Psoas muscle (tissue), 8 donors: ENCODE results near the gene CAVIN4. TPM values are rescaled to one million over a fixed set of nuclear protein-coding genes. Genes with fewer than 3 reads are reported as not detected.
A peak's percentile ranks its signal among the peaks of the same experiment; 100 is the strongest.

Source experiments
- ATAC-seq, 4 donors: fragments of 200-7000 bp; cut with Tn5 transposase; one replicate each; pipeline ENCODE4 v1.9.1; 2020; ENCODE audit warnings: moderate library complexity in 3 of 4, mild to moderate bottlenecking in 2 of 4
- DNase-seq, 2 donors: peaks; one replicate each; pipeline ENCODE4 v3.0.0-alpha.2; 2020
- H3K27ac ChIP-seq: fragments of 200-600 bp; one replicate; pipeline ENCODE4 v1.8.0; 2022
- H3K27me3 ChIP-seq, 3 donors: fragments of 200-600 bp in 1 of 3; one replicate each; pipeline versions ENCODE4 v1.6.1 to v1.8.0; 2013 to 2022; ENCODE audit warnings: low read length in 2 of 3, mild to moderate bottlenecking in 2 of 3, moderate library complexity in 1 of 3; ENCODE audit not compliant: insufficient read depth in 3 of 3
- H3K36me3 ChIP-seq, 2 donors: fragments of 200-600 bp in 1 of 2; one replicate each; pipeline versions ENCODE4 v1.6.1 to v1.8.0; 2013 to 2022; ENCODE audit warnings: low read depth in 1 of 2, mild to moderate bottlenecking in 1 of 2, moderate library complexity in 1 of 2; ENCODE audit not compliant: insufficient read depth in 1 of 2
- H3K4me1 ChIP-seq: fragments of 200-600 bp; one replicate; pipeline ENCODE4 v1.8.0; 2022
- H3K4me3 ChIP-seq: fragments of 200-600 bp; one replicate; pipeline ENCODE4 v1.8.0; 2022; ENCODE audit warnings: mild to moderate bottlenecking
- H3K9me3 ChIP-seq: fragments of 200-600 bp; one replicate; pipeline ENCODE4 v1.8.0; 2022
- CTCF ChIP-seq: fragments of 200-600 bp; IDR thresholded peaks from one replicate; pipeline ENCODE4 v1.8.0; 2022; ENCODE audit warnings: antibody characterized with exemption
- WGBS, 3 donors: extraction: QIAGEN DNeasy Blood & Tissue Kit; methylation state at CpG; one replicate each; pipeline versions ENCODE4 v1.1.6 to v1.1.7; 2013; 5-methylcytosine and 5-hydroxymethylcytosine counted together
- intact Hi-C, 2 donors: fragments of 100-400 bp; cut with DNase I; formaldehyde crosslinking; loops; one replicate each; pipeline versions ENCODE4 v1.11.0 to v1.14.2; 2022
- polyA plus RNA-seq, 3 donors: library from polyadenylated mRNA; stranded (reverse); fragments of 200-250 nt; gene quantifications; one replicate each; pipeline ENCODE4 v1.2.3, GENCODE V29; 2013
- total RNA-seq, 4 donors: library from RNA; stranded (reverse); fragmentation: NEBNext Ultra II Directional in 2 of 4; extraction: Animal tissue kit (Norgen Biotek cat#: 25700) in 2 of 4; gene quantifications; one replicate each; pipeline versions ENCODE4 v1.2.1 to v1.2.4, GENCODE V29; 2021 to 2023
- donor health status: healthy with polysubstance abuse.
- donor health status: DM: no; HTN: no; CAD: no; lungs with moderate emphysema.
- donor health status: Bipolar disorder and iron deficiency.
- donor health status: healthy.
- donor health status: DM: yes; HTN: yes; CAD: no.
- donor health status: DM: no; HTN: no; CAD: no.
- donor health status: DM: no; HTN: no; CAD: no.
- donor health status: DM: yes; HTN: yes; CAD: no.

The CAVIN4 gene
- total and polyA plus RNA-seq, 7 donors = 3.5 to 230 (median 68.6) TPM

- Histone ChIP-seq H3K9me3 (no peaks in the 10 kb centered on the region), H3K4me3 (no peak overlapping the region), H3K27me3 (no peaks in the 10 kb centered on the region), H3K27ac (no peak overlapping the region), H3K36me3 (no peaks in the 10 kb centered on the region), H3K4me1 (peaks cover 12% of the 10 kb centered on the region)
- intact Hi-C loops = no loop called here
- ATAC-seq (no peak), DNase-seq (no peak)
- 78 to 88% (median 83%) methylated on average over 3 of the region's 3 CpGs for WGBS, 3 donors
- TF ChIP-seq CTCF = no peak
Measured at GRCh38 chr9:100573655-100574260, 4.1 kb upstream of the CAVIN4 start.

- H3K9me3 ChIP-seq = no peaks in the 10 kb centered on the region
- no peak for TF ChIP-seq CTCF
- 53 to 80% (median 66%) methylated on average over 4 of the region's 4 CpGs for WGBS, 3 donors
- H3K36me3 ChIP-seq = no peaks in the 10 kb centered on the region
- ATAC-seq = no peak
- no peaks in the 10 kb centered on the region for H3K27me3 ChIP-seq
- H3K27ac ChIP-seq = peak overlapping the region; percentile 88
- no peak for DNase-seq
- H3K4me1 ChIP-seq = peaks cover 12% of the 10 kb centered on the region
- intact Hi-C loops = no loop called here
- no peak overlapping the region for H3K4me3 ChIP-seq
Measured at GRCh38 chr9:100575006-100575405, 2.9 kb upstream of the CAVIN4 start.

DNA sequence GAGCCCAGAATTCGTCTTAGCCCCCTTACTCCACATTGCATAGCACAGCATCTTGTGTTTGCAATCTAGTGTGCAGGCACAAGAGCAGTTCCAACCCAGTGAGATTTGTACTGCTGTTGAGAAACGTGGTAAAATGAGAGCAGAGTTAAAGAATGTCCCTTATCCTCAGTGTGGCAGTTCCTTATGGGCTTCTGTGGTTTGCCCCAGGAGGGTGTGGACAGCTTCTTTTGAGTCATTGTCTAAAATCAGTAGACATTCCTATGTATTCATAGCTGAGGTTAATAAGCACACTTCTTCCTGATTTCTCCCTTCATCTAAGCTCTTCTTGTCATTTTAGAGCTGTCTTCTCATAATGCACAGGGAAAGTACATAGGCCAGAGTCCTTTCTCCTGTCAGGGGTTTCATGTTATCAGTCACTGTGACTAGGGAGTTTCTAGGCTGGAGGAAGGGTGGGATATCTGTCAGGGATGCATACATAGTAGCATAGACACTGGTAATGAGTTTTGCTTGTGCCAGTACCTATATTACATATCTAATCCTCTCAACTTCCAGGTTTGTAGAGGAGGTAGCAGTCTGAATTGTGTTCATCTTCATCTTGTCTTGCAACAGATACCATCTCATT, 2.0 kb upstream of the CAVIN4 start:
- intact Hi-C loops = no loop called here
- Histone ChIP-seq H3K9me3 (no peaks in the 10 kb centered on the region), H3K27me3 (no peaks in the 10 kb centered on the region), H3K4me1 (peaks cover 12% of the 10 kb centered on the region), H3K36me3 (no peaks in the 10 kb centered on the region), H3K27ac (peak overlapping the region; percentile 88), H3K4me3 (peak overlapping the region; percentile 68)
- DNase-seq = no peak
- peak; percentile 39 to 71 (median 60) for ATAC-seq
- TF ChIP-seq CTCF = no peak
- WGBS, 3 donors = 44 to 69% (median 49%) methylated on average over 2 of the region's 2 CpGs

DNA sequence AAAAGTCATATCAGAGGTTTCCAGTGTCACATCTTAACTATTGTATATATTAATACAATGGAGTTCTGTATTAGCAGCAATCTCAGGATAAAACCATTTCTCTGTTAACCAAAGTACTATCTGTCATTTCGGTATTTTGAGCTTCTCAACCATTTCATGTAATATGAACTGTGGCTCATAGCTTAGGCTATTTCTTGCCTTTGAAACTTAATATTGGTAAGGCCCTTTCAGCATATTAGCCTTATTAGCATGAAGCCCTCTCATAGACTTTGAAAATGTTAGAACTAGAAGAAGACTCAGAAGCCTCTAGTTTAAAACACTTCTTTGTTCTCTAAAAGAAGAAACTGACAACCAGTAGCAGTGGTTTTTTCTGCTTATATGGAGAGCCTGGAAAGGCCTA, 731 bp downstream of the CAVIN4 start:
- intact Hi-C loops = no loop called here
- peak overlapping the region; percentile 68 for H3K4me3 ChIP-seq
- peak overlapping the region; percentile 88 for H3K27ac ChIP-seq
- H3K27me3 ChIP-seq = no peaks in the 10 kb centered on the region
- DNase-seq (no peak), ATAC-seq (peak in 3 of 4 donors; percentile 30 to 56 (median 49))
- H3K4me1 ChIP-seq = peaks cover 28% of the 10 kb centered on the region
- no peaks in the 10 kb centered on the region for H3K36me3 ChIP-seq
- TF ChIP-seq CTCF = no peak
- no peaks in the 10 kb centered on the region for H3K9me3 ChIP-seq
- 32 to 44% (median 44%) methylated on average over 1 of the region's 1 CpG for WGBS, 3 donors
